GM21717 (cell line): ENCODE measurements around the gene ROBO1.

Source experiments
- ATAC-seq: cut with Tn5 transposase; IDR thresholded peaks from one replicate; pipeline ENCODE4 v1.9.1; 2021; ENCODE audit warnings: mild to moderate bottlenecking, moderate library complexity; ENCODE audit not compliant: unreplicated experiment

The ROBO1 gene

GRCh38 chr3:78940128-78940527 is 827.7 kb downstream of the ROBO1 start:
- ATAC-seq: no peak

GRCh38 chr3:78937475-78937874 is 830.3 kb downstream of the ROBO1 start:
- ATAC-seq: no peak

- no peak for ATAC-seq
Measured at GRCh38 chr3:78927759-78928158, 840.0 kb downstream of the ROBO1 start.

- ATAC-seq: no peak
Measured at GRCh38 chr3:78926523-78926922, 841.3 kb downstream of the ROBO1 start.

GRCh38 chr3:78924711-78925110 is 843.1 kb downstream of the ROBO1 start:
- no peak for ATAC-seq

GRCh38 chr3:78919021-78919755 is 848.6 kb downstream of the ROBO1 start:
- ATAC-seq: peak; percentile 86

GRCh38 chr3:78918361-78919020 is 849.3 kb downstream of the ROBO1 start:
- peak; percentile 51 for ATAC-seq

GRCh38 chr3:78917536-78917935 is 850.3 kb downstream of the ROBO1 start:
- ATAC-seq: no peak

- no peak for ATAC-seq
Measured at GRCh38 chr3:78913711-78914110, 854.1 kb downstream of the ROBO1 start.

GRCh38 chr3:78912687-78913086 is 855.1 kb downstream of the ROBO1 start:
- ATAC-seq: no peak

- ATAC-seq: no peak
Measured at GRCh38 chr3:78912259-78912658, 855.5 kb downstream of the ROBO1 start.

GRCh38 chr3:78911394-78911793 is 856.4 kb downstream of the ROBO1 start:
- ATAC-seq: no peak

GRCh38 chr3:78908236-78908635 is 859.6 kb downstream of the ROBO1 start:
- ATAC-seq: no peak

- ATAC-seq: no peak
Measured at GRCh38 chr3:78907367-78907766, 860.4 kb downstream of the ROBO1 start.

- ATAC-seq: no peak
Measured at GRCh38 chr3:78906930-78907329, 860.9 kb downstream of the ROBO1 start.

GRCh38 chr3:78906245-78906644 is 861.6 kb downstream of the ROBO1 start:
- no peak for ATAC-seq

- ATAC-seq: no peak
Measured at GRCh38 chr3:78905700-78906099, 862.1 kb downstream of the ROBO1 start.

- no peak for ATAC-seq
Measured at GRCh38 chr3:78901544-78901943, 866.3 kb downstream of the ROBO1 start.

GRCh38 chr3:78900880-78901279 is 866.9 kb downstream of the ROBO1 start:
- ATAC-seq: no peak

- no peak for ATAC-seq
Measured at GRCh38 chr3:78900426-78900825, 867.4 kb downstream of the ROBO1 start.

- no peak for ATAC-seq
Measured at GRCh38 chr3:78895528-78895927, 872.3 kb downstream of the ROBO1 start.

GRCh38 chr3:78894787-78895186 is 873.0 kb downstream of the ROBO1 start:
- ATAC-seq: no peak

GRCh38 chr3:78893161-78893560 is 874.6 kb downstream of the ROBO1 start:
- no peak for ATAC-seq
